RWPE1 (cell line): ENCODE results near the gene COL16A1.

Experiments used
- CTCF ChIA-PET: fragments of 350-600 bp; sonication (Branson Sonifier 250); formaldehyde crosslinking; extraction: SDS; loops from one replicate; lab custom pipeline; 2021; lab: Yijun Ruan, JAX
- POLR2A ChIA-PET: fragments of 400-600 bp; formaldehyde crosslinking; extraction: SDS; loops from one replicate; lab custom pipeline; 2020; ENCODE audit warnings: antibody characterized with exemption; ENCODE audit not compliant: low non-redundant PET; lab: Yijun Ruan, JAX
- DNase-seq: peaks from one replicate; pipeline ENCODE4 v3.0.0; 2012; ENCODE audit warnings: low spot score
- H3K27ac ChIP-seq: fragments of 450-650 bp; 2 replicates; pipeline ENCODE4 v1.5.1; 2017
- CTCF ChIP-seq: fragments of 450-650 bp; conservative IDR thresholded peaks from 2 replicates; pipeline ENCODE4 v1.5.1; 2017; ENCODE audit warnings: low read depth, mild to moderate bottlenecking

The COL16A1 gene

DNA sequence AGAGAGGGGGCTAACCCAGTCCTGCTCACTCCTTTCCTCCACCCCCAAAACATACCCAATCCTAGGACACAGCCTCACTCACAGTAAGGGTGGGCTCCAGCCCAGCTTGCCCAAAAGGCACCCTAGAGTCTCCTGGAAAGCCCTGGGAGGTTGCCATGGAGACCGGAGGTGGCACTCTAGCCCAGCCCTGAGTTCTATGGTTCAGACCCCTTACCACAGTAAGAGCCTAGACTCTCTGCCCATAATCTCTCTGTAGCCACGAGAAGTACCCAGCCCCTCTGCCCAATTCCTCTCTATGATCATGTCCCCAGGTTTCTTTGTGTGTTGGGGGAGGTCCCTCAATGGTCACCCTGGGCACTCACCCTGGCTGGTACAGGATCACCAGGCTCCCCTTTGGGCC is 14.4 kb downstream of the COL16A1 start:
- CTCF ChIA-PET = no interaction called here
- POLR2A ChIA-PET = no interaction called here
- no peak for DNase-seq
- H3K27ac ChIP-seq = peak overlapping the region; percentile 83
- no peak for TF ChIP-seq CTCF

DNA sequence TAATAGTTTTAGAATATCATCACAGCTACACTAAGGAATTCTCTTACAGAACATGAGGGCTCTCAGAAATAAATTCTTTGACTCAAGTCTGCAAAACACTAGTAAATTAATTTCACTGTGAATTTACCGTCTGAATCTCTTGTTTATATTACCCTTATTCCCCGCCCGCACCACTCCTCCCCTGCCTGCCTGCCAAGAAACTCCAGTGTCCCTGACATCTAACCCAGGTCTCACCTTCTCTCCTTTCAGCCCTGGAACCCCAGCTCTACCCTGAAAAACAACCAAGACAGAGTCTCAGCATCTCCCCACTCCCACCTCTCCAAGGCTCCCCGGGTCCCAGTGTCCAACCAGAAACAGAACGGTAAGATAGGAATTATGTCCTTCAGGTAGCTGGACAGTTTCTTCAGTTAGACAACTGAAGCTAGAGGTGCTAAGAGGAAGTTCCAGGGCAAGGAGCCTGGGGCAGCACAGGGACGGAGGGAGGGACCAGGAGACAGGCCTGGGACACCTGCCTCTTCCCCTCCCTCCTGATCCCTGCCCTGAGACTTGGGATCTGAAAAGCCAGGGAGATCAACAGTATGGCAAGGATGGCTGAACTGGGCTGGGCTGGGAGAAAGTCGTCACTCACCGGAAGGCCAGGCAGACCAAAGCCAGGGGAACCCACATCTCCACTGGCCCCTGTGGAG is 15.4 kb downstream of the COL16A1 start:
- TF ChIP-seq CTCF = no peak
- H3K27ac ChIP-seq = peak overlapping the region; percentile 83
- DNase-seq = no peak
- POLR2A ChIA-PET = no interaction called here
- CTCF ChIA-PET = interaction anchor here (0.6 to 0.7 kb wide), 2 partner anchors 95 to 726 kb away, joined by 3 to 4 read pairs; no protein-coding TSS in a partner anchor

GRCh38 chr1:31687601-31688000 is 16.2 kb downstream of the COL16A1 start:
- no peak for TF ChIP-seq CTCF
- CTCF ChIA-PET = no interaction called here
- H3K27ac ChIP-seq = no peak overlapping the region
- no peak for DNase-seq
- POLR2A ChIA-PET = no interaction called here

GRCh38 chr1:31685795-31686194 is 18.0 kb downstream of the COL16A1 start:
- peak overlapping the region; percentile 16; the same call in 1 of the 2 replicates for H3K27ac ChIP-seq
- ChIA-PET CTCF (no interaction called here), POLR2A (no interaction called here)
- no peak for DNase-seq
- TF ChIP-seq CTCF = no peak

DNA sequence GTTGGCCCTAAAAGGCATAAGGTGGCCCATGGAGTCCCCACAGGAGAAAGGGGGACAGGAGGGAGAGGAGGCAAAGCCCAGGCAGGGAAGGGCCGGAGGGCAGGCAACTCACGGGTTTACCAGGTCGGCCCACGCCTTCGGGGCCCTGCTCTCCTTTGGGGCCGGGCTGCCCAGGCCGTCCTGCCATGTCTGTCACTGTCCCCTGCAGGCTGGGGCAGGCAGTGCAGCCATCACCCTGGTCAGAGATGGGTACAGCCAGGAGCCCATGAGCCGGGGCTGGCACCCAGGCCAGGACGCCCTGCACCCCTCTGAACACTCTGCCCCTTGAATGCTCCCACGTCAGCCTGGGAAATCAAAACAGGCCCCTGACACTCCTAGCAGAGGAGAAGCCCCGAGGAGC is 19.8 kb downstream of the COL16A1 start:
- DNase-seq = no peak
- peak overlapping the region; percentile 26 for H3K27ac ChIP-seq
- no peak for TF ChIP-seq CTCF
- POLR2A ChIA-PET = interaction anchor here (0.5 kb wide), 1 partner anchor 307 kb away, joined by 5 read pairs; no protein-coding TSS in a partner anchor
- CTCF ChIA-PET = interaction anchor here (0.6 kb wide), 1 partner anchor 51 kb away, joined by 3 read pairs; no protein-coding TSS in a partner anchor

DNA sequence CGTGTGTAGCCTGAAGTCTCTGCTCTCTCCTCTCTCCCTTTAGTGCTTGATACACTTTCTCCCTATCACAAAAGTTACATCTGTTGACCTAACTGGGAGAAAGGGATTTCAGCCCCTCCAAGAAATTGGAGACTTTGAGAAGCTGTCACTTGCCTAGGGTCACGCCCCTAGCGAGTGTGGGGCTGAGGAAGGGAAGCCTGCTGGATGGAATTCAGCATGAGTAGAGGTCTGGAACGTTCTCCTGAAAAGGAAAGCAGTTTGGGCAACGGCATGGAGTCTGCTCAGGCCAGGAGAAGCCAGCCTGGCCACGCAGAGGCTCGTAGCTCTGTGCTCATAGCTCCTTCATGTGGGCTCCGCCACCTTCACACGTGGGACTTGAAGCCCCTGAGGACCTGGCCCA is 22.4 kb downstream of the COL16A1 start:
- ChIA-PET POLR2A (no interaction called here), CTCF (interaction anchor here (0.6 kb wide), 1 partner anchor 17 kb away, joined by 3 read pairs; no protein-coding TSS in a partner anchor)
- DNase-seq = no peak
- TF ChIP-seq CTCF = no peak
- H3K27ac ChIP-seq = peak overlapping the region; percentile 32
